GM19452 (cell line): Measurements from ENCODE around the gene ZNF275.
"Not testable (repeated sequence)": the region's sequence is repeated elsewhere in the genome, so short reads cannot be mapped to it uniquely, and the experiment has no call there.

Experiments used
- ATAC-seq: cut with Tn5 transposase; IDR thresholded peaks from one replicate; pipeline ENCODE4 v1.9.1; 2021; ENCODE audit not compliant: unreplicated experiment

ZNF275 gene

DNA sequence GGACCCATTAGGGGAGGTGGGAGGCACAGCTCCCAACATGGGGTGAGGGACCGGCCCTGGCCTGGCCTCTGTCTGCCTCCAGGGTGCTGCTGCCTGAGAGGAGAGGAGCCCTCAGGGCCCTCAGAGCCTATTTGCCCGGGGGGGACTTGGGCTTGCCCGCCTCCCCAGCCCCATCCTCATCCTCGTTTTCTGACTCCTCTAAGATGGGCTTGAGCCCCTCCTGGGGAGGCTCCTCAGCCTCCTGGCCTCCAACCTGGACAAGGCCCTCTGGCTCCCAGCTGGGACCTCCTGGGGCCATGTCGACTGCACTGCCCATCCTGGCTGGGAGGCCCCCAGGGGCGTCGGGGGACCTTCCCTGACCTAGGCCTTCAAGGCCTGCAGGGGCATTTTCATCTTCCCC, 15.1 kb upstream of the ZNF275 start:
- no peak for ATAC-seq

DNA sequence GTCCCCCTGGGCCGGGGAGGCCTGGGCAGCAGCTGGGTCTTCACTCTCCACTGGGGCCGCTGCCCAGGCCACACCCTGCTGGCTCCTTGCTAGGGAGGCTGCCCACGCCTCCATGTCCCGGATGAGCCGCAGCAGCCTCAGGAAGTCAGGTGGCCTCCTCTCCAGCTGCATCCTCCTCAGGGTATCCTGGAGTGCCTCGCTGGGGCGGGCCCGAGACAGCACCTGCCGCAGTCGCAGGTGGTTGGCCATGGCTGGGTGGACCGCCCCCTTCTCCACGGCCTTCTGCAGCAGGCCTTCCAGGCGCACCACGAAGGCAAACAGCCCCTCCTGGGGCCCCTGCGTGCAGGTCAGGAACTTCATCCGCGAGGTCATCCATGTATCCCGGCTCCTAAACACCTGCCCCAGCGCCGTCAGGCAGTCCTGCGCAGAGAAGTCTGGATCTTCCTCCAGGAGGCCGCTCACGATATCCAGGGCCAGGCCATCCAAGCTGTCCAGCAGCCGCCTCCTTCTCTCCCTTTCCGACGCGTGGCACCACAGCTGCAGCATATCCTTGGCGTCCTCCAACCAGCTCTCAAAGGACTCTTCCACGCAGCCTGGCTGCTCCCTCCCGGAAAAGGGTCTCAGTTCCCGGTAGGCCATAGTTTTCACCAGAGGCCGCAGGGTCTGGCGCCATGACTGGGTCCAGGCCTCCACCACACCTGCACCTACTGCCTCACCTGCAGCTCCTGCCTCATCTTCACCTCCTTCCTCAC, 14.5 kb upstream of the ZNF275 start:
- no peak for ATAC-seq

DNA sequence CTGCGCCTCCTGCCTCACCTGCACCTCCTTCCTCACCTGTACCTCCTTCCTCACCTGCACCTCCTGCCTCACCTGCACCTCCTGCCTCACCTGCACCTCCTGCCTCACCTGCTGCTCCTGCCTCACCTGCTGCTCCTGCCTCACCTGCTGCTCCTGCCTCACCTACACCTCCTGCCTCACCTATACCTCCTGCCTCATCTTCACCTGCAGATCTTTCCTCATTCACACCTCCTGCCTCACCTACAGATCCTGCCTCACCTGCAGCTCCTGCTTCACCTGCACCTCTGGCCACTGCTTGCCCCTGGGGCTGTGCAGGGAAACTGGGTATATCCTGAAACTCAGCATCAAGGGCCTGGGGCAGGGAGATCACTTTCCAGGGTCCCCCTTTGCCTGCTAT, 13.9 kb upstream of the ZNF275 start:
- ATAC-seq, result not testable (repeated sequence)

DNA sequence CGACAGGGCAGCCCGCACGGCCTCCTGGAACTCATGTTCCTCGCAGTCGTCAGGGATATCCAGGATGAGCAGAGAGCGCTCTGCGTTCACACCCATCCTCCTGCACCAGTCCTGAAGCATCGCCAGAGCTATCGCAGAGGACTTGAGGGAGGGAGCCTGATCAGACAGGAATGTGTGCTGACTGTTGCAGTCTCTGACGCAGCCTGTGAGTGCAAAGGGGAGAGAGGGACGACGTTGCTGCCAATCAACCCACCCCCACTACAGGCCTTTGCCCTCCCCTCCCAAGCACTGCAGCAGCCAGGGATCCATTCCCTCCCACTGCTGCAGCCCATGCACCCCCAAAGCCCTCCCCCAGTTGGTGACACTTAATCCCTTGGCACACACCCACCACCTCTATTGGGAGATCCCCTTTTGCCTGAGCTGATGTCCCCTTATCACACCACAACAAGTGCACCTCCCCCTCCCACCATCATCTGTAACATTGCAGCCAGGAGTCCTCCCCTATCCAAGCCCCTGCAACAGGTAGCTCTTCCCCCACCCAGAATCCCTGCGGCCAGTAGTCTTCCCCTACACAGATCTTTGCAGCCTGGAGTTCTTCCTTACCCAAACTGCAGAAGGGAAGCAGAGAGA, 13.3 kb upstream of the ZNF275 start:
- no peak for ATAC-seq

DNA sequence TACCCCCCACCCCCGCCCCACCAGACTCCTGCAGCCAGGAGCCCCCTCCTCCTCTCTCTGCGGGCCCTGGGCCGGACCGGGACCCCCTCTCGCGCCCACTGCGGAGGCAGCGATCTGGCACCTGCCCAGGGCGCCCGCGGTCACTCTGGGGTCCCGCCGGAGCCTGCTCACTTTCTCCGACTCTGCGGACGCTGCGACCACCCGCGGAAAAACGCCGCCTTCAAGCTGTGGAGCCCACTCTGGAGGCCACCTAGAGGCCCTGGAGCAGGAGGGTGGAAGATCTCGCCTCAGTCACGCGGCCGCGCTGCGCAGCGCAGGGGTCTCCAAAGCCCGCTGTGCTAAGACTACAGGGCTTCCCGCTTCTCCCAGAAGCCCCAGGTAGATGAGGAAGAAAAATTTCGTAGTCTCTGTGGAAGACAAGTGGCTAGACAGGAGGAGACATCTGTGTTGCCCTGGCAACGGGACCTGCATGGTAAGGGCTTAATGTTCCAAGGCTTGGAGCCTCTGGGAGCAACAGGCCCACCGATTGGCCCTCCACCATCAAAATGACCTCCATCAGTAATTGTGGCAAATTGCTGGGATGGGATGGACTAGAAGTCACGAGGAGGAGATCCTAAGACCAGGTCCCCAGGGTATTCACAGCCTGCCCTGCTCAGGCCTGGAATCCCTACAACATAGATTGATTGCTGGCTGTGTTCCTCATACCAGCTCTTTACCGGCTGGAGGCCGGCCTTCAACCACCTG, 12.4 kb upstream of the ZNF275 start, which contains the start of gene PNMA6F:
TSS of gene PNMA6F (minus strand) at position 387 of the 744 bp plus-strand sequence. CDS start 1,093 bp downstream, outside the sequence.
- ATAC-seq, result no peak

DNA sequence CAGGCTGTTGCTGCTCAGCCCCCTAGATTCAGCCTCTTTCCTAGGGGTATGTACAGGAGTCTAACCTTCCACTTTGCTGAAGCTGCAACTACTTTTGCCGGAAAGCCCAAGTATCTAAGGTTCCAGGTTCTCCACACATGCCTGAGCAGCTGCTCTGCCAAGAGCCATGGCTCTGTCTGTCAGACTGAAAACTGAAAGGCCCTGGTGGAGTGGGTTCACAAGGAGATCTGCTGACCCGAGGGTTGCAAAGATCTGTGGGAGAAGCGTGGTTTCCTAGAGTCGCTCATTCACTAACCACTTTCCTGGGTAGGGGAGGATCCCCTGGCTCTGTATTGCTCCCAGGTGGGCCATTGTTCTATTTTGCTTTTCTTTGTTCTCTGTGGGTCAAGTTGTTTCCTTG, 6.4 kb upstream of the ZNF275 start:
- no peak for ATAC-seq

DNA sequence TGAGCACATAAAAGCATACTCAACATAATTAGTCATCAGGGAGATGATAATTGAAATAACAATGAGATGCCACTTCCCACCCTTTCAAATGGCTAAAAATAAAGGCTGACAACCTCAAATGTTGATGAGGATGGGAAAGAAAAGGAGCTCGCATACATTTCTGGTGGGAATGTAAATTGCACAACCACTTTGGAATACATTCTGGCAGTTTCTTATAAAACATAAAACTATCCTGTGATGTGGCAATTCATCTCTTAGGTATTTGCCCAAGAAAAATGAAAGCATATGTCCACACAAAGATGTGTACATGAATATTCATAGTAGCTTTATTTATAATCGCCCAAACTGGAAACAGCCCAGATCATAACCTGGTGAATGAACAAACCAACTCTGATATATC, 687 bp upstream of the ZNF275 start:
- ATAC-seq, result no peak

DNA sequence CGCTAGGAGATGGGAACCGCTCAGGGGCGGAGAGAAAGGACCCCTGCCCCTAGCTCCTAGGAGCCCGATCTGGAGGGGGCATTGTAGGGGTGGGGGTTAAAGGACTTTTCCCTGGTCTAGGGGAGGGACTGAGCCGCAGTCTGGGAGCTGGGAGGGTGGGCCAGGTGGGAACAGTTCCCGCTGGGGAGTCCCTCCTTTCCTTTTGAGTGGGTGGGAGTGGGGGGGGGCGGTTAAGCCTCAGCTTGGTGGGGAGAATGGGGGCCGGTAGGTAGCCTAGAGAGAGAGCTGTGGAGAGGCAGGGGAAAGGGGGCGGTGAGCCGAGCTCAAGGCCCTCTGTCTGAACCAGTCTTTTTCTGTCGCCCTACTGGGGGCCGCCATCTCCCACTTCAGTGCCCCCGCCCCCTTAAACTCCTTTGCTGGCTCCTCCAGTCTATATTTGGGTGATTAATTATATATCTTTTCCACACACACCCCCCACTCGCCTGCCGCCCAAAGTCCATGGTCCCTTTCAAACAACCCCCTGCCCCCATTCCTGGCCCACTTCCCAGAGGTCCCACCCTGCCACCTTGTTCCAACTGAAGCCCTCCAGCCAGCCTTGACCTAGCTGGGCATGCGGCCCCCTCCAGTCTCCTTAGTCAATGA, 822 bp downstream of the ZNF275 start:
- no peak for ATAC-seq

DNA sequence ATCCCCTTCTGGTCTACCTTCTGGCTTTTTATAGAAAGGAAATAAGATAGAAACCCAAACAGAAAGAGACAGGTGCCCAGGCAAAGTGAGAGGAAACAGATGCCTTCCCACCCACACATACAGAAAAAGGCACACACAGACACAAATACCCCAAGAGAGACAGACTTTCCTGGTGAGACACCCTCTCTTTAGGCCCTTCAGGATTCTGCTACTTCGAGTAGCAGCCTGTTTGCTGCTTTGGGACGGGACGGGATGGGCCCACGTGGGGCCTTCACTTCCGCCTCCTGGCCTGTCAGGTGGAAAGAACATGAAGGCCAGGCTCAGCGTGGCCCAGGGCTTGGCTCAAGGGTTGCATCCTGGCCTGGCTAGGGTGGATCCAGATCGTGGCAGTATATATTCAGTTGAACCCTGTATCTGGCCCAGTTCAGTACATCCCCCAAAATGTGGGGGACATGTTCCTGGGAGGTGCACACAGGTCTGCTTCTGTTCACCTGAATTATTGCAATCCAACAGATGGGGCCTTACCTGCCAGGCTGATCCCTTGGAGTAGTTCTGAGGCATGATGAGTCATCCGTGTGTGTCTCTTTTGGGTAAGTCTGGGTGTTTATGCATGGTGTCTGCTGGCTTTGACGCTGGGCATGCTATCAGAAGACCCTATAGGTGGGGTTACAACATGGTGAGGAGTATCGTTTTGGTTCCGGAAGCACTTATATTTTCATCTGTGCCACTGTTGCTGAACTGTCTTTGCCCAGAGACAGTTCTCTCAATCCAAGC, 2.4 kb downstream of the ZNF275 start:
- ATAC-seq, result no peak

DNA sequence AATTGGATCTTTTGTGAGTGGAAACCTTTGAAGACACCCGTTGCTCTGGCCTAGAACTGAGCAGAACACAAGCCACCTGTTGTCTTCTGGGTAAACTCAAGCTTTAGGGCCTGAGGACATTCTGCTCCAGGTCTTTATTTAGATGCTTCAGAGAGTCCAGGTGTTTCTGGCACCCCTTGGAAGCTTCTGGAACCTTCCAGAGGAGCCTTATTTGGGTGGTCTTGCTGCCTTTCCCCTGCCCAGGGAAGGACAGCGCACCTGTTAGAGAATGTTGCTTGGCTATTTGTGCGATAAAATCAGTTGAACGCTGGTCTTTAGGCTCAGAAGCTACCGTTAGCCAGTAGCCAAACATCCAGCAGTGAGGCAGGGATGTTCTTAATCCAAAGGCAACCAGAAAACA, 3.0 kb downstream of the ZNF275 start:
- ATAC-seq, result no peak

DNA sequence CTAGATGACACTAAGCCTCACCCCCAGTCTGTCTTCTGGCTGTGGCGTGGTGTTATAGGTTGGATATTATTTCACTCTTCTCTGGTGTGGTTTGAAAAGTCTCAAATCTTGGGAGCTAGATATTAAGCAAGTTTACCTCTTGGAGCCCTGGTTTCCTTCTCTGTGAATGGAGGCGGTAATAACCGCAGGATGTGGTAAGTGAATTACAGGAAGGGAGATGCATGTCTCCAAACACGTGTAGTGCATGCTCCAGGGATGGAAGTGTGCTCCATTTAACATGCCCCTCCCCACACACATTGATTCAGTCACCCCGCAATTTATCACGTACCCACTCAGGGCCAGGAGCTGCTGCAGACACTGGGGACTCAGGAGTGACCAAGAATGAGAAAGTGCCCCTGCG, 4.9 kb downstream of the ZNF275 start:
- ATAC-seq, result no peak

DNA sequence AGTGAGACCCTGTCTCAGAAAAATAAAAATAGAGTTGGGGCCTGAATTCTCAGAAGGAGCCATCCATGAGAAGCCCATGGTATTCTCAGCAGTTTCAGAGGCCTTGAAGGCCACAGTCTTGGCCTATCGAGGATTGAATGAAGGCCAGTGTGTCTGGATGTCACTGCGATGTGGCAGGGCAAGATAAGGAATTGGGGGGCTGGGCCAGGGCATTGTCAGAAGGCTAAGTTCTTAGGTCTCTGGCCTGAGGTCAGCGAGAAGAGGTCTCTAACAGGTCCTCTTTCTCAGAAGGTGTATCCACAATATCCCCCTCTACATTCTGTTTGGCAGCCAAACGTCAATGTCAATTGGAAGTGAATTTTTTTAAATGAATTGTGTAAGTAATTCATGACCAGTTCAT, 5.7 kb downstream of the ZNF275 start:
- no peak for ATAC-seq

DNA sequence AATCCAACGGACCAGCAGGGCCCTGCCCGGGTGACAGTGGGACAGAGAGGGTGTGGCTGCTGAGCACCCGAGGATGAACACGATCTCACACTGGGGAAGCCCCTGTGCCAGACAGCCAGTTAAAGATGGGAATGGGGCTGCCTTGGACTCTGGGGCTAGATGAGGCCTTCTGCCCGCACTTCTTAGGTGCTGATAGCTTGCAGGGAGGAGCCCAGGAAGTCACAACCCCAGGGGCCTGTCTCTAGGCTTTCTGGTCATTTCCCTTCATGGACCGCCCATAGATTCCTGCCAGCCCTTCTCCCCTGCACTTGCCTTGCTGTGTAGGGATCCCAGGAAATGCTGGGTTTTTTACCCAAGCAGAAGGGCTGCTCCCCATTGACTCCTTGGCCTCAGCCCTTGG, 6.2 kb downstream of the ZNF275 start:
- no peak for ATAC-seq

DNA sequence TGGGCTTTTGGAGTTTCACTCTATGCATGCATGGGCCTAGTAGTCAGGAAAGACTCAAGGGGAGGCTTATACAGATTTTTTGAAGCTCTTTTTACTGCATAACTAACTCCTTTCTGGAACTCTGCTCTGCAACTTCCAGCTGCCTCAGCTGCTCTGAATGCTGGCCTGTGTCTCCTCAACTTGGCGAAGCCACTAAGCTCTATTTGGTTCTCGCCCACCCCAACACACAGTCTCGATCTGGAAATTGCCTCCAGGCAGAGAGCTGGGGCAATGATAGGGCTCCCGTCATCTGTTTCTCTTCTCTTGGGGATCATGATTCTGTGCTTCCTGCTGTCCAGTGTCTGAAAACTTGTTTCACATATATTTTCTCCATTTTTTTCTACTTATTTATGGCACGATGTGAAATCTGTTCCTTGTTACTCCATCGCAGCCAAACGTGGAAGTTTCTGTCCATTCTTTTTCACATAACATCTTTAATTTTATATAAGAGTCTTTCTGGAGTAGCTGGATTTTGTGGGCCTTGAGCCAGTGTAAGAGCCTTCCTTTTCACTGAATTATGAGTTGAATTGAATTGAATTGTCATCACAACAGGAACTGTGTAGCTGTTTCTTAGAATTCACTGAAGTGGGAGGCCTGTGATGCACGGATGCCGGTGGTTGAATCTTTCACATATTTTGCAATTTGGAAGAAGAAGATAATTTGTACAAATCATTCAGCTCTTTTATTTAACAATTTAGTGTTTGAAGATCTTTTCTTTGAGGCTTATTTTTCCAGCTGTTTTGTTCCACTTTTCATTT, 9.0 kb downstream of the ZNF275 start:
- ATAC-seq, result no peak

DNA sequence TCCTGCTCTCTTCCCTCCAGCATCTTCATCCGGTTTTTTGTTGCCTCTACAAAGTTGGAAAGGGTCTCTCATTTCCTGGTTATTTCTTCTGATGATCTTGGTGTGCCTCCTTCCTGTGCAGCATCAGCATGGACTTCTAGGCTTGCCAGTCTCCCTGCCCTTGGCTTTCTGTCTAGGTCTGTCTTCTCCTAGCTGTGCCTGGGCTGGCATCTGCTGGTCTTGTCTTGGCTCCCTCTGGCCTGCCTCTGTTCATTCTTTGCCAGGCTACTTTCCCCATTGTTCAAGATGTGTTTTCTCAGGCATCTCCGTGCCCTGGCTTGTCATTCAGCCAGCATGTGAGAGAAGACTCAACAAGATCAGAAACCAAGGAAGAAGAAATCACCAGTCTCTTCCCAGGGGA, 9.7 kb downstream of the ZNF275 start:
- ATAC-seq, result no peak

DNA sequence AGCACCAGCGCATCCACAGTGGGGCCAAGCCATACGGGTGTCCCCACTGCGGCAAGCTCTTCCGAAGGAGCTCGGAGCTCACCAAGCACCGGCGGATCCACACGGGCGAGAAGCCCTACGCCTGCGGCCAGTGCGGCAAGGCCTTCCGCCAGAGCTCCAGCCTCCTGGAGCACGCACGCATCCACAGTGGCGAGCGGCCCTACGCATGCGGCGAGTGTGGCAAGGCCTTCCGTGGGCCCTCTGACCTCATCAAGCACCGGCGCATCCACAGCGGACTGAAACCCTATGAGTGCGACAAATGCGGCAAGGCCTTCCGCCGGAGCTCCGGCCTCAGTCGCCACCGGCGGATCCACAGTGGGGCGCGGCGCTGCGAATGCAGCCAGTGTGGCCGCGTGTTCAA, 13.6 kb downstream of the ZNF275 start:
- no peak for ATAC-seq

DNA sequence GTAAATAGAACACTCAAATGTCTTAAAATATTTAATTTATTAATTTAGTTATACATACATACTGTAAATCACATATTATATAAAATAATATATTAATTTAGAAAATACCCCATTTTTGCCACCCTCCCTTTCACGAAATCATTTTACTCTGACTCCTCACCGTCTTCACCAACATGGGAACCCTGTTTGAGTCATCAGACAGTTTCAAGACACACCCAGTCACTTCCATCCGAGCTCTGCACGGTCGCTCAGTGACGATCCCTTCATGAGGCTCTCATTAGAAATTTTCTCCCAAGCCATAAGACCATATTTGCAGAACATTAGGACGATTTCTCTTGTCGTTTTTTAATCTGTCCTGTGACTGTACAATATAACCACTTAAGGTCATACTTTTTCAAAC, 14.5 kb downstream of the ZNF275 start:
- no peak for ATAC-seq

DNA sequence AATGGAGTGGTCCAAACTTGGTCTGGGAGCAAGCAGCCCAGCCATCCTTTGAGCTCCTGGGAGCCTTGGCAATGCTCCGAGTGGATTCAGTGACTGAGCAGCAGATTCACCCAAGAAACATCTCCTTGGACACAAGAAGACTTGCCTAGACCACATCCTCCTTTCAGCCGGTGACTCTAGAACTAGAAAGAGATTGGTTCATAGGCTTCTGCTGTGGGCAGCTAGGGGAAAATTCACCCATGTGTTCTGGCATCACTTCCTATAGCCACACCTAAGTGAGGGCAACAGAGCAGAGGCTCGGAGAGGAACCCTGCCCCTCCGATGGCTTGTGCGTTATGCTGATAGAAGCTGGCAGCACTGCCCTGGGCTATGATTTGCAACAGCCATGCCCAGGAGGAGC, 16.0 kb downstream of the ZNF275 start:
- ATAC-seq, result no peak

DNA sequence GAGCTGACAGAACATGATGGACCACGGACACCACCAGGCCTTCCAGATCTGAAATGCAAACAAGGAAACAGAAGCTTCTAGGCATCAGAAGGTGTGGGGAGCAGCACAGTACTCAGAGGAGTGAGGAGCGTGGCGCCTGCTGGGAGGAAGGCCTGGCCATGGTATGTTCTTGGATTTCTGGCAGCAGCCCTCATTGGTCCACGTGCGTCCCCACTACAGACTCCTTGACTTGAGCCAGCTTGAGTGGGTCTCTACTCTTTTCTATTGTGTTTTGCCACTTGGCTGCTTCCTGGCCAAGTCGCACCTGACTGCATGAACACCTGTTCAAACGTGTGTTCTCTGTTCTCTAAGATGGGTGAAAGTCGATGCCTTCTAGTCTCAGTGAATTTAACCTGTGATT, 18.0 kb downstream of the ZNF275 start:
- no peak for ATAC-seq

DNA sequence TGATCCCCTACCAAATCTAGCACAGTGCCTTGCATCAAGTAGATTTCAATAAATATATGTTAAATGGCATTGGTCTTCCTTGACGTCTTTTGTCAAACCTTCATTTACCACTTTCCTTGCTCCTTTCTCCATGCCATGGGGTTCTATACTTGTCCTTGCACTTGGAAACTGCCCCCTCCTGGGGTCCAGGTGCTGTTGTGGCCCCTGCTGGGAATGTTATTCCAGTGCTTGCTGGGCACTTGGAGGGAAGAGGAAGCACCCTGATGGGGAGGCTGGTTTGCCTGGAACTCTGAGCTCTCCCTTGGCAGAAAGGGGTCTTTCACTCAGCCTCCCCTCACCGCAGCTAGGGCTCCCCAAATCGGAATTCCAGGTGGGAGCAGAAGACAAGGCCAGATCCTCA, 18.9 kb downstream of the ZNF275 start:
- ATAC-seq, result no peak
